Nephron progenitor cell (in vitro differentiated cells): Measurements from ENCODE around the gene CASP9.
A peak's percentile ranks its signal among the peaks of the same experiment; 100 is the strongest.

Source experiments
- DNase-seq: peaks from one replicate; pipeline ENCODE4 v3.0.0; 2021
- H3K27ac Mint-ChIP-seq: 2 replicates; pipeline ENCODE4 v1.8.0; 2021; ENCODE audit warnings: mild to moderate bottlenecking, moderate library complexity, mixed read lengths
- H3K27me3 Mint-ChIP-seq: 2 replicates; pipeline ENCODE4 v1.8.0; 2021; ENCODE audit warnings: mild to moderate bottlenecking, low read depth, mixed read lengths; ENCODE audit not compliant: poor library complexity
- H3K36me3 Mint-ChIP-seq: 2 replicates; pipeline ENCODE4 v1.8.0; 2021; ENCODE audit warnings: low read depth, mixed read lengths
- H3K4me1 Mint-ChIP-seq: 2 replicates; pipeline ENCODE4 v1.8.0; 2021; ENCODE audit warnings: mixed read lengths
- H3K4me3 Mint-ChIP-seq: 2 replicates; pipeline ENCODE4 v1.8.0; 2021; ENCODE audit warnings: mild to moderate bottlenecking, moderate library complexity, mixed read lengths
- H3K9me3 Mint-ChIP-seq: 2 replicates; pipeline ENCODE4 v1.8.0; 2021; ENCODE audit warnings: mild to moderate bottlenecking, moderate library complexity, mixed read lengths
- TF ChIP-seq, protein P1 (sequence below): fragments of 200-600 bp; sonication (generic); IDR thresholded peaks from 2 replicates; pipeline ENCODE4 v1.5.0; 2021; ENCODE audit warnings: antibody characterized with exemption

The CASP9 gene

DNA sequence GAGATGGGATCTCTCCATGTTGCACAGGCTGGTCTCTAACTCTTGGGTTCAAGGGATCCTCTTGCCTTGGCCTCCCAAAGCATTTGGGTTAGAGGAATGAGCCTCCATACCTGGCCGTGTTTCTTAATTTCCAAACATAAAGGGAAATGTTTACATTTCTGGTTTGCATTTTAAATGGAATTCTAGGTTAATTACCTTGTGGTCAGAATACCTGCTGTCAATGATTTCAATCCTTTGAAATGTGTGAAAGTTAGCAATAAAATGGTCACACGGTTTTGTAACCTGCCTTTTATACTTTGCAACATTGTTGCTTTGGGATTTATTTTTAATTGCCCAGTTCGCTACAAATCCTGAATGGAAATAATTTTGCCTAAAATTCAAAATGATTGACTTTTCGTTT, 34.5 kb upstream of the CASP9 start:
- Mint-ChIP-seq H3K27me3 (no peaks in the 10 kb centered on the region), H3K4me1 (no peaks in the 10 kb centered on the region), H3K27ac (peak overlapping the region; percentile 84), H3K36me3 (peaks cover 30% of the 10 kb centered on the region), H3K4me3 (no peak overlapping the region), H3K9me3 (no peaks in the 10 kb centered on the region)
- TF ChIP-seq, protein P1, sequence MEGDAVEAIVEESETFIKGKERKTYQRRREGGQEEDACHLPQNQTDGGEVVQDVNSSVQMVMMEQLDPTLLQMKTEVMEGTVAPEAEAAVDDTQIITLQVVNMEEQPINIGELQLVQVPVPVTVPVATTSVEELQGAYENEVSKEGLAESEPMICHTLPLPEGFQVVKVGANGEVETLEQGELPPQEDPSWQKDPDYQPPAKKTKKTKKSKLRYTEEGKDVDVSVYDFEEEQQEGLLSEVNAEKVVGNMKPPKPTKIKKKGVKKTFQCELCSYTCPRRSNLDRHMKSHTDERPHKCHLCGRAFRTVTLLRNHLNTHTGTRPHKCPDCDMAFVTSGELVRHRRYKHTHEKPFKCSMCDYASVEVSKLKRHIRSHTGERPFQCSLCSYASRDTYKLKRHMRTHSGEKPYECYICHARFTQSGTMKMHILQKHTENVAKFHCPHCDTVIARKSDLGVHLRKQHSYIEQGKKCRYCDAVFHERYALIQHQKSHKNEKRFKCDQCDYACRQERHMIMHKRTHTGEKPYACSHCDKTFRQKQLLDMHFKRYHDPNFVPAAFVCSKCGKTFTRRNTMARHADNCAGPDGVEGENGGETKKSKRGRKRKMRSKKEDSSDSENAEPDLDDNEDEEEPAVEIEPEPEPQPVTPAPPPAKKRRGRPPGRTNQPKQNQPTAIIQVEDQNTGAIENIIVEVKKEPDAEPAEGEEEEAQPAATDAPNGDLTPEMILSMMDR, result no peak
- DNase-seq, result no peak

DNA sequence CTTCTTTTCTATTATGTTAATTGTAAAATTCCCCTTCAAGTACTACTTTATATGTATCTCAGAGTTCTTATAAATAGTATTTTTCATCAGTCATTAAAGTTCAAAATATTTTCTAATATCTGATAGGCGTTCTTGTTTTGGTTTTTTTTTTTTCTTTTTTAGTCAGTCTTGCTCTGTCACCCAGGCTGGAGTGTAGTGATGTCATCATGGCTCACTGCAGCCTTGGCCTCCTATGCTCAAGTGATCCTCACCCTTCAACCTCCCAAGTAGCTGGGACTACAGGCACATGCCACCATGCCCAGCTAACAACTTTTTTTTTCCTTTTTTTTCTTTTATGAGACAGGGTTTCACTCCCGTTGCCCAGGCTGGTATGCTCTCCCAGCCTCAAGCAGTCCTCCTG, 33.6 kb upstream of the CASP9 start:
- H3K4me3 Mint-ChIP-seq, result no peak overlapping the region
- no peaks in the 10 kb centered on the region for H3K27me3 Mint-ChIP-seq
- no peaks in the 10 kb centered on the region for H3K4me1 Mint-ChIP-seq
- no peak for DNase-seq
- TF ChIP-seq, protein P1, result no peak
- no peaks in the 10 kb centered on the region for H3K9me3 Mint-ChIP-seq
- H3K36me3 Mint-ChIP-seq, result peaks cover 30% of the 10 kb centered on the region
- no peak overlapping the region for H3K27ac Mint-ChIP-seq

DNA sequence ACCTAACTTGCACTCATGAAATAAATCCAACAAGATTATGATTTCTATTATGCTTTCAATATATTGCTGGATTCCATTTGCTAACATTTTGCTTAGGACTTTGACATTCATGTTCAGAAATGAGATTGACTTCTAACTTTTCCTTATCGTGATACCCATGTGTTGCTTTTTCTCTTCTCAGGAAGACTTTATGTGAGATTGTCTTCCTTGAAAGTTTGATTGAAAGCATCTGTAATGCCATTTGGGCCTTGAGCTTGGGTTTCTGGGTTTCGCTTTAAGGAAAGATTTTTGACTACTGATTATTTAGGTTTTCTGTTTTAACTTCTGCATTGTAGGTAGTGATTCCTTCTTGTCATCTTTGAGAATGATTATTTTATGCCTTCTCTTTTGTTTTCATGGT, 33.0 kb upstream of the CASP9 start:
- Mint-ChIP-seq H3K36me3 (peaks cover 24% of the 10 kb centered on the region), H3K9me3 (no peaks in the 10 kb centered on the region), H3K4me3 (no peak overlapping the region), H3K27ac (no peak overlapping the region), H3K4me1 (no peaks in the 10 kb centered on the region), H3K27me3 (no peaks in the 10 kb centered on the region)
- TF ChIP-seq, protein P1, result no peak
- no peak for DNase-seq

DNA sequence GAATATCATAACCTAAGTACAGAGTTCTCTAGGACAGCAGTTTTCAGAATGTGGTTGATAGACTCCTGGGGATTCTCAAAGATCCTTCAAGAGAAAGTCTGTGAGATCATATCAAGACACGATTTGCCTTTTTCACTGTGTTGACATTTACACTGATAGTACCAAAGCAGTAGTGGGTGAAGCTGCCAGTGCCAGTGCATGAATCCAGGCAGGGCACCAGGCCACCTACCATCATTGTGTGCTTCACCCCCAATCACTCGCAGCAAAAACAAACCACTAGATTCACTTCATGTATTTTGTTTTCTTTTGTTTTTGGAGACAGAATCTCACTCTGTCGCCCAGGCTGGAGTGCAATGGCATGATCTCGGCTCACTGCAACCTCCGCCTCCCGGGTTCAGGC, 26.6 kb upstream of the CASP9 start:
- no peaks in the 10 kb centered on the region for H3K9me3 Mint-ChIP-seq
- TF ChIP-seq, protein P1, result no peak
- DNase-seq, result no peak

DNA sequence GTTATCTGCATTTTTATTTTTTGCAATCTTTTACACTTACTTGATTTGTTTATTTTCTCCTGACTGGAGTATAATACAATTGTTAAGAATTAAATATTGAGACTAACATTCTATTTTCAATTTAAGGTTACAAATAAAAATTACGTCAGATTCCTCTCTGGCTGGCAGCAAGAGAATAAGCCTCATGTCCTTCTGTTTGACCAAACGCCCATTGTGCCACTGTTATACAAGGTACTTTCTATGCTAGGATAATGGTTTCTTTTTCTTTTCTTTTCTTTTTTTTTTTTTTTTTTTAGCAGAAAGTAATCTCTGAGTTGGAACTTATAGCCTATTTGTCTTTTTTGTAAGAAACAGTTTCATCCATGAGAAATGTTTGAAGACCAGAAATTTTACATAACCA, 22.6 kb upstream of the CASP9 start:
- no peaks in the 10 kb centered on the region for H3K4me1 Mint-ChIP-seq
- TF ChIP-seq, protein P1, result no peak
- no peaks in the 10 kb centered on the region for H3K27me3 Mint-ChIP-seq
- peaks cover 72% of the 10 kb centered on the region for H3K36me3 Mint-ChIP-seq
- no peak overlapping the region for H3K27ac Mint-ChIP-seq
- DNase-seq, result no peak
- H3K9me3 Mint-ChIP-seq, result no peaks in the 10 kb centered on the region
- H3K4me3 Mint-ChIP-seq, result no peak overlapping the region

More for the DNA sequence above, 26.6 kb upstream of the CASP9 start:
- Mint-ChIP-seq H3K4me3 (no peak overlapping the region), H3K27me3 (no peaks in the 10 kb centered on the region), H3K27ac (peak overlapping the region; percentile 30), H3K4me1 (no peaks in the 10 kb centered on the region), H3K36me3 (peaks cover 55% of the 10 kb centered on the region)

DNA sequence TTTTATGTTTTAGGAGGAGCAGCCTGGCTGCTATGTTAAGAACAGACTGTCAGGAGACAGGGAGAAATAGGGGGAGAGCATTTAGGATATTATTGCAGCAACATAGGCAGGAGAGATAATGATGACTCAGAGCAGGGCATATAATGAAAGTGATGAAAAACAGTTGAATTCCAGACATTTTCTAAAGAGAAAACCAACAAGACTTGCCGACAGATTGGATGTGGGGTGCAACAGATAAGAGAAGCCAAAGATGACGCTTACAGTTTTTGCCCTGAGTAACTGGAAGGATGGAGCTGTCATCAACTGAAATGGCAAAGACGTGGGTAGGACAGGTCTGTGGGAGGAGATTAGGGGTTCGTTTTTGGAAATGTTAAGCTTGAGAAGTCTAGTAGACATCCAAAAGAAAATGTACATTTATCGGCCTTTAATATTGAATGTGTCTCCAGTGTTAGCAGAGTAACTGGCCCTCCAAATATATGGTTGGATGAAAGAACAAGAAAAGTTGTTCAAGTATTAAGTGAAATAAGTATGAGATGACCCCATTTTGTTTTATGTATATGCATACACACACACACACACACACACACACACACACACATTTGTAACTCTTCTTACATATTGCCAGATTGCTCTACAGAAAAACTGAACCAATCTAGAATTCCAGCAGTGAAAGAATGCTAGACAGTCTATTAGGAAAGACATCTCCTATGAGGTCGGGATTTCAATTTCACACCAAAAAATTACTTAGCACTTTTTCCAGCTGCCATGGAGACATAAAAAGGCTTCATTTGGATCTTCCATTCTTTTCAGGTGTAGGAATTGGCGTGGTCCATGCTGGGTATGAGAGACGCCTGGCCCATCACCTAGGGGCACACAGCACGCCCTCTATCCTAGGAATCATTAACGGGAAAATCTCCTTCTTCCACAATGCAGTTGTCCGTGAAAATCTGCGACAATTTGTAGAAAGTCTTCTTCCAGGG, 19.9 kb upstream of the CASP9 start:
- H3K4me1 Mint-ChIP-seq, result no peaks in the 10 kb centered on the region
- TF ChIP-seq, protein P1, result no peak
- peak overlapping the region; percentile 46 for H3K27ac Mint-ChIP-seq
- H3K9me3 Mint-ChIP-seq, result no peaks in the 10 kb centered on the region
- no peaks in the 10 kb centered on the region for H3K27me3 Mint-ChIP-seq
- H3K4me3 Mint-ChIP-seq, result no peak overlapping the region
- no peak for DNase-seq
- peaks cover 64% of the 10 kb centered on the region for H3K36me3 Mint-ChIP-seq
